HG03175 (cell line): ENCODE data around the gene DOLPP1.

Experiments used
- ATAC-seq: cut with Tn5 transposase; IDR thresholded peaks from one replicate; pipeline ENCODE4 v1.9.1; 2021; ENCODE audit warnings: mild to moderate bottlenecking, moderate library complexity; ENCODE audit not compliant: unreplicated experiment

The DOLPP1 gene

GRCh38 chr9:129136446-129137035, 55.6 kb downstream of the DOLPP1 start:
- no peak for ATAC-seq

- no peak for ATAC-seq
Observed at GRCh38 chr9:129137292-129138143, 56.6 kb downstream of the DOLPP1 start.

GRCh38 chr9:129138144-129138462, 57.2 kb downstream of the DOLPP1 start:
- ATAC-seq, result no peak

DNA sequence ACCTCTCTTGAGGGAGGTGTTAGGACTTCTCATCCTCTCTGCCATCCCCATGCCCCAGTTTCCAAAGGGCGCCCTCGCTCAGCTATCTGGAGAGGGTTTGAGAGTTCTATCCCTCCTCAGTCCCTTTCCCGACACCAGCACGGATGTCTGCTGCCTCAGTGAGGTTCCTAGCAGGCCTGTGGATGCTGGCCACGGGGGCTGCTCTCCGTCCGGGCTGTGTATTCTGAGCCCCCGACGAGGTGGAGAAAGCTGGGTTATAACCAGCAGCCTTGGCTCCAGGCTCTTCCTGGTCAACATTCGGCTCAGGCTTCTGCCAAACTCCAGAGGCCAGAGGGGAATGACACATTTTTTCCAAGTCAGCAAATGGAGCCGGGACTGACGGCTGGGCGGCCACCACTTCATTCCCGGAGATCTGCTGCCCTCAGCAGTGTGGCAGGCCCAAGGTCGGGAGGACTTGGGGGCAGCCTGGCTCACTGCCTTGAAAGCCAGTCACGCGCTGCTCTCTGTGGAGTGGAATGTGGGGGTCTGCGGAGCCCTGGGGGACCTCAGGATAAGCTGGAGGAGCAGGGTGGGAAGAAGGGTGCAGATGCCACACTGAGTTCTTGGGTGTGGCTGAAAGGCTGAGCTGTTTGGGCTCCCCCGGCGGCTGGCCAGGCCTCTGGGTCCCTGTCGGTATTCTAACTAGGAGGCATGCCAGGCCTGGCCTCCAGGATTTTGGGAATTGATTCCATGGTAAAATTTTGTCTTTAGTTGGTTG, 57.7 kb downstream of the DOLPP1 start:
- no peak for ATAC-seq

- no peak for ATAC-seq
Observed at GRCh38 chr9:129139233-129139992, 58.5 kb downstream of the DOLPP1 start.

GRCh38 chr9:129139993-129140396, 59.1 kb downstream of the DOLPP1 start:
- ATAC-seq, result peak; percentile 59
